Neuronal stem cell (in vitro differentiated cells): Measurements from ENCODE around the gene ORAI2.

Source experiments
- DNase-seq: peaks from one replicate; pipeline ENCODE4 v3.0.0-alpha.2; 2013; ENCODE audit warnings: low spot score
- H2AFZ ChIP-seq: one replicate; pipeline ENCODE4 v1.6.1; 2013; ENCODE audit warnings: mild to moderate bottlenecking, low read length, inconsistent platforms
- H2AK5ac ChIP-seq: 2 replicates; pipeline ENCODE4 v1.6.1; 2013; ENCODE audit warnings: low read depth, mild to moderate bottlenecking, inconsistent platforms, low read length, moderate library complexity, mixed read lengths
- H2BK120ac ChIP-seq: 2 replicates; pipeline ENCODE4 v1.6.1; 2013; ENCODE audit warnings: low read depth, mild to moderate bottlenecking, inconsistent platforms, low read length, moderate library complexity, mixed read lengths
- H2BK12ac ChIP-seq: one replicate; pipeline ENCODE4 v1.6.1; 2013; ENCODE audit warnings: low read length, inconsistent platforms
- H2BK15ac ChIP-seq: 2 replicates; pipeline ENCODE4 v1.6.1; 2013; ENCODE audit warnings: mild to moderate bottlenecking, low read length, inconsistent platforms, mixed read lengths
- H2BK5ac ChIP-seq: one replicate; pipeline ENCODE4 v1.6.1; 2013; ENCODE audit warnings: inconsistent platforms, mild to moderate bottlenecking, low read length, moderate library complexity
- H3K14ac ChIP-seq: one replicate; pipeline ENCODE4 v1.6.1; 2013; ENCODE audit warnings: low read length, inconsistent platforms
- H3K18ac ChIP-seq: 2 replicates; pipeline ENCODE4 v1.6.1; 2013; ENCODE audit warnings: low read length, inconsistent platforms
- H3K23ac ChIP-seq: 2 replicates; pipeline ENCODE4 v1.6.1; 2013; ENCODE audit warnings: low read depth, mild to moderate bottlenecking, mixed read lengths, low read length, inconsistent platforms; ENCODE audit not compliant: poor library complexity
- H3K27ac ChIP-seq: replicated peaks from 3 replicates; pipeline ENCODE4 v1.5.1; 2013; ENCODE audit warnings: low read length, inconsistent platforms
- H3K27me3 ChIP-seq, 3 experiments: 2 replicates each; pipeline ENCODE4 v1.6.1; 2013; ENCODE audit warnings: low read length in 3 of 3, mild to moderate bottlenecking in 2 of 3, inconsistent platforms in 1 of 3, low read depth in 1 of 3, mixed read lengths in 1 of 3, moderate library complexity in 1 of 3; ENCODE audit not compliant: control insufficient read depth in 3 of 3, insufficient read depth in 3 of 3
- H3K36me3 ChIP-seq, 2 donors: replicated peaks in 1 of 2; 2 replicates each; pipeline ENCODE4 v1.6.1; 2013; ENCODE audit warnings: low read length in 2 of 2; ENCODE audit not compliant: control insufficient read depth in 2 of 2, insufficient read depth in 2 of 2
- H3K4ac ChIP-seq: 2 replicates; pipeline ENCODE4 v1.6.1; 2013; ENCODE audit warnings: inconsistent platforms, mild to moderate bottlenecking, low read length, moderate library complexity
- H3K4me1 ChIP-seq, 2 donors: 1 replicate in 1 of 2; 2 replicates in 1 of 2; pipeline ENCODE4 v1.6.1; 2013; ENCODE audit warnings: low read length in 2 of 2, low read depth in 1 of 2; ENCODE audit not compliant: control insufficient read depth in 2 of 2, insufficient read depth in 1 of 2
- H3K4me2 ChIP-seq: one replicate; pipeline ENCODE4 v1.6.1; 2013; ENCODE audit warnings: mild to moderate bottlenecking, low read length, inconsistent platforms; ENCODE audit not compliant: insufficient read depth, poor library complexity, severe bottlenecking
- H3K4me3 ChIP-seq, 2 donors: 2 replicates each; pipeline ENCODE4 v1.5.1; 2013; ENCODE audit warnings: low read length in 2 of 2, mild to moderate bottlenecking in 2 of 2, inconsistent platforms in 1 of 2, moderate library complexity in 1 of 2
- H3K79me1 ChIP-seq: one replicate; pipeline ENCODE4 v1.6.1; 2013; ENCODE audit warnings: low read depth, mild to moderate bottlenecking, inconsistent platforms, low read length, moderate library complexity
- H3K9ac ChIP-seq: one replicate; pipeline ENCODE4 v1.6.1; 2013; ENCODE audit warnings: mild to moderate bottlenecking, low read depth, low read length, inconsistent platforms; ENCODE audit not compliant: poor library complexity
- H3K9me3 ChIP-seq, 2 donors: replicated peaks in 1 of 2; 2 replicates each; pipeline versions ENCODE3 to v1.6.1; 2013; ENCODE audit warnings: low read length in 2 of 2, mild to moderate bottlenecking in 2 of 2, inconsistent platforms in 1 of 2, low read depth in 1 of 2, mixed read lengths in 1 of 2, moderate library complexity in 1 of 2; ENCODE audit not compliant: control insufficient read depth in 2 of 2, insufficient read depth in 1 of 2
- H4K8ac ChIP-seq: one replicate; pipeline ENCODE4 v1.6.1; 2013; ENCODE audit warnings: low read depth, mild to moderate bottlenecking, inconsistent platforms, low read length, moderate library complexity
- H4K91ac ChIP-seq: one replicate; pipeline ENCODE4 v1.6.1; 2013; ENCODE audit warnings: low read length, low read depth, mild to moderate bottlenecking, inconsistent platforms; ENCODE audit not compliant: poor library complexity
- WGBS, 2 donors: extraction: QIAGEN DNeasy Blood & Tissue Kit; methylation state at CpG; one replicate each; pipeline ENCODE4 v1.1.7; 2013; ENCODE audit warnings: missing lambda C conversion rate in 2 of 2, mixed read lengths in 1 of 2; ENCODE audit not compliant: insufficient read length in 2 of 2, insufficient replicate concordance in 1 of 2; ENCODE audit errors: extremely low coverage in 2 of 2; 5-methylcytosine and 5-hydroxymethylcytosine counted together

The ORAI2 gene

DNA sequence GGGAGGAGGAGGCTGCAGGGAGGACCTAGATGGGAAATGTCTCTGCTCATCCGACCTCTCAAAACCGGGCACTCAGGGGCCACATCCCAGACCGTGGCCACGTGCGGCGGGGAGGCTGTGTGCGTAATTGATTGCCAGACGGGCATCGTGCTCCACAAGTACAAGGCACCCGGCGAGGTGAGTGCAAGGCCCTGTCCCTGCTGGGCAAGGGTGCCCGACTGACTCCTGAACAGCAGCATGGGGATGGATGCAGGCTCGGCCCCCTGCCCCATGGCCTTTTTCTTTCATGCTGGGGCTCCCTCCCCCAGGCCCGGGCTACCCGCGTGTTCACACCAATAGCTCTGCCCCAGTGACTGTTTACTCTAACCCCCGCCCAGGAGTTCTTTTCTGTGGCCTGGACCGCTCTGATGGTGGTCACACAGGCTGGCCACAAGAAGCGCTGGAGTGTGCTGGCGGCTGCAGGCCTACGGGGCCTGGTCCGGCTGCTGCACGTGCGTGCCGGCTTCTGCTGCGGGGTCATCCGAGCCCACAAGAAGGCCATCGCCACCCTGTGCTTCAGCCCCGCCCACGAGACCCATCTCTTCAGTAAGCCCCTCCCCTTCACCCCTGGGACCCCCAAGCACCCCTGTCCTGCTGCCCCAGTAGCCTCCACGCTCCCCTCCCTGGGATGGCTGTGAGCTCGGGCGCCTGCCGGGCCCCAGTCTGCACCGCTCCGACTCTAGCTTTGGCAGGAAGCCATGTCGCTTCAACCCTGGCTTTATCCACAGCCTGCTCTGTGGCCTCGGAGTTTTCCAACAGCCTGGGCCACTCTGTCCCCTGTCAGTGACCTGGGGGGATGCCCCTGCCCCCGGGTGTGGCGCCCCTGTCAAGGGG lies 35.3 kb downstream of the ORAI2 start:
- Histone ChIP-seq H3K4ac (no peak overlapping the region), H3K4me3 (no peak overlapping the region), H3K4me2 (no peak overlapping the region), H4K91ac (no peak overlapping the region), H2AFZ (no peak overlapping the region), H2BK12ac (no peak overlapping the region), H2BK5ac (no peak overlapping the region), H3K4me1 (peaks cover 5 to 6% of the 10 kb centered on the region in 2 donors), H3K18ac (no peak overlapping the region), H2BK15ac (no peak overlapping the region), H3K23ac (peak overlapping the region; percentile 43), H3K14ac (no peak overlapping the region), H2BK120ac (no peak overlapping the region), H3K36me3 (peaks cover 24 to 63% of the 10 kb centered on the region in 2 donors), H3K27ac (no peak overlapping the region), H4K8ac (no peak overlapping the region), H3K9me3 (peaks cover 0 to 2% of the 10 kb centered on the region in 2 donors), H2AK5ac (no peak overlapping the region), H3K27me3 (no peaks in the 10 kb centered on the region), H3K9ac (no peak overlapping the region), H3K79me1 (peaks cover 17% of the 10 kb centered on the region)
- no CpG with 5 or more reads among the region's 40 CpGs for WGBS, 2 donors
- no peak for DNase-seq

DNA sequence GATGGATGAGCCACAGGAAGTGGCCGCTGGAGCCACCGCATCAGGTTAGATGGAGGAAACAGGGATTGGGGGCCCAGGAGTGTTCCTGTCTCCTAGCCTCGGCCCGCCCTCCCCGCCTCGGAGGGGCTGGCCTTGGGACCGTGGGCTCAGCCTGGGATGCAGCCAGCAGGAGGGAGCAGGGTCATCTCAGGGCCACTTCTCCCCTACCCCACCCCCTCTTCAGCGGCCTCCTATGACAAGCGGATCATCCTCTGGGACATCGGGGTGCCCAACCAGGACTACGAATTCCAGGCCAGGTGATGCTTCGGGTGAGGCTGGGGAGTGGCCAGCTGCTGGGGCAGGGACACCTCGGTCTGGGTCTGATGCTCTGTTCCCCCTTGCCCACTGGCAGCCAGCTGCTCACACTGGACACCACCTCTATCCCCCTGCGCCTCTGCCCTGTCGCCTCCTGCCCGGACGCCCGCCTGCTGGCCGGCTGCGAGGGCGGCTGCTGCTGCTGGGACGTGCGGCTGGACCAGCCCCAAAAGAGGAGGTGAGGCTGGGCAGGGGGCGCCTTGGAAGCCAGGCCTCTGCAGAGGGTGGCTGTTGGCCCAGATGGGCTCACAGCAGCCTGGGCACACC lies 36.1 kb downstream of the ORAI2 start:
- no peak for DNase-seq
- H2AFZ ChIP-seq, result no peak overlapping the region
- no peak overlapping the region for H4K91ac ChIP-seq
- H2BK15ac ChIP-seq, result no peak overlapping the region
- peak overlapping the region; percentile 24 for H2BK5ac ChIP-seq
- H3K4me1 ChIP-seq, result peaks cover 3% of the 10 kb centered on the region in 2 donors
- H3K18ac ChIP-seq, result no peak overlapping the region
- H4K8ac ChIP-seq, result no peak overlapping the region
- peak overlapping the region; percentile 43 for H3K23ac ChIP-seq
- no peak overlapping the region for H3K4me3 ChIP-seq
- peaks cover 0 to 2% of the 10 kb centered on the region in 2 donors for H3K9me3 ChIP-seq
- H3K36me3 ChIP-seq, result peaks cover 24 to 64% of the 10 kb centered on the region in 2 donors
- H3K14ac ChIP-seq, result peak overlapping the region; percentile 21
- H2BK120ac ChIP-seq, result no peak overlapping the region
- WGBS, 2 donors, result no CpG with 5 or more reads among the region's 24 CpGs
- H3K4ac ChIP-seq, result no peak overlapping the region
- H3K79me1 ChIP-seq, result peaks cover 13% of the 10 kb centered on the region
- peak overlapping the region; percentile 60 for H3K9ac ChIP-seq
- H2AK5ac ChIP-seq, result no peak overlapping the region
- no peak overlapping the region for H3K27ac ChIP-seq
- no peak overlapping the region for H2BK12ac ChIP-seq
- no peak overlapping the region for H3K4me2 ChIP-seq
- H3K27me3 ChIP-seq, result no peaks in the 10 kb centered on the region

GRCh38 chr7:102469972-102470825 lies 36.8 kb downstream of the ORAI2 start:
- H3K27ac ChIP-seq, result no peak overlapping the region
- H4K91ac ChIP-seq, result no peak overlapping the region
- H3K4me1 ChIP-seq, result peaks cover 3% of the 10 kb centered on the region in 2 donors
- no peak overlapping the region for H3K4ac ChIP-seq
- H3K27me3 ChIP-seq, result no peaks in the 10 kb centered on the region
- DNase-seq, result no peak
- peak overlapping the region; percentile 21 for H3K14ac ChIP-seq
- H2BK120ac ChIP-seq, result no peak overlapping the region
- H3K9me3 ChIP-seq, result peaks cover 0 to 2% of the 10 kb centered on the region in 2 donors
- H3K18ac ChIP-seq, result no peak overlapping the region
- H3K9ac ChIP-seq, result no peak overlapping the region
- no peak overlapping the region for H3K23ac ChIP-seq
- no peak overlapping the region for H2BK15ac ChIP-seq
- H4K8ac ChIP-seq, result peak overlapping the region; percentile 43
- H3K36me3 ChIP-seq, result peaks cover 24 to 64% of the 10 kb centered on the region in 2 donors
- WGBS, 2 donors, result no CpG with 5 or more reads among the region's 20 CpGs
- no peak overlapping the region for H2BK12ac ChIP-seq
- no peak overlapping the region for H2AK5ac ChIP-seq
- peaks cover 11% of the 10 kb centered on the region for H3K79me1 ChIP-seq
- no peak overlapping the region for H3K4me3 ChIP-seq
- H2AFZ ChIP-seq, result no peak overlapping the region
- H3K4me2 ChIP-seq, result no peak overlapping the region
- H2BK5ac ChIP-seq, result peak overlapping the region; percentile 24
